Nucleus accumbens (tissue), 56 donors: ENCODE data around the gene SPAG8.

Experiments used
- DNase-seq, 56 donors: peaks; one replicate each; lab custom pipeline; 2025; lab: John Stamatoyannopoulos, UW

SPAG8 gene

DNA sequence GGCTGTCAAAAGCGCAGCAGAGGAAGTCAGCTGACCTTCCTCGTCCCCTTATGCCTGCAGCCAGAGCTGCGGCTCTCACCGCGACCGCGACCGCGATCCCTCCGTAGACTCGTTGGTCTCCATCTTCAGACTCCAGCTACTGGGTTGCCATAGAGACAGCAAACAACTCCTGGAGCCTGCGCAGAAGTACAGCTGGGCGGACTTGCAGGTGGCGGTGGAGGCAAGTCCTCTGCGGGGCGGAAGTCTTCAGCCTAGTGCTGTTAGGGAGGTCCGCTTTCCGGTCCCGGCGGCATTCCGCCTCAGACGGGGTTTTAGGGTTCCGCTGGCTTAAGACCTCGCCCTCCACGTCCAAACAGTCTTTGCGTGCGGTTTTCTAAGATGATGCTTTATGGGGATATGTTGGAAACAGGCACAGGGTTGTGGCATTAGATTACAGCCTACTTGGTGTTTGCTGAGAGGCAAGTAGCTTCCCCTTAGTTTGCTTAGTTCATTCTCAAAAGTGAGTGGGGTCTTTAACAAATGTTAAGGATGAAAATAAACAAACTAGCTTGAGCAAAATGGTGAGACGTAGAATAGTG lies at the start of gene SPAG8:
TSS of gene SPAG8 (minus strand) at position 238 of the 578 bp plus-strand sequence. CDS start at position 123, 115 bp downstream.
- peak; percentile 39 to 98 (median 90) for DNase-seq

DNA sequence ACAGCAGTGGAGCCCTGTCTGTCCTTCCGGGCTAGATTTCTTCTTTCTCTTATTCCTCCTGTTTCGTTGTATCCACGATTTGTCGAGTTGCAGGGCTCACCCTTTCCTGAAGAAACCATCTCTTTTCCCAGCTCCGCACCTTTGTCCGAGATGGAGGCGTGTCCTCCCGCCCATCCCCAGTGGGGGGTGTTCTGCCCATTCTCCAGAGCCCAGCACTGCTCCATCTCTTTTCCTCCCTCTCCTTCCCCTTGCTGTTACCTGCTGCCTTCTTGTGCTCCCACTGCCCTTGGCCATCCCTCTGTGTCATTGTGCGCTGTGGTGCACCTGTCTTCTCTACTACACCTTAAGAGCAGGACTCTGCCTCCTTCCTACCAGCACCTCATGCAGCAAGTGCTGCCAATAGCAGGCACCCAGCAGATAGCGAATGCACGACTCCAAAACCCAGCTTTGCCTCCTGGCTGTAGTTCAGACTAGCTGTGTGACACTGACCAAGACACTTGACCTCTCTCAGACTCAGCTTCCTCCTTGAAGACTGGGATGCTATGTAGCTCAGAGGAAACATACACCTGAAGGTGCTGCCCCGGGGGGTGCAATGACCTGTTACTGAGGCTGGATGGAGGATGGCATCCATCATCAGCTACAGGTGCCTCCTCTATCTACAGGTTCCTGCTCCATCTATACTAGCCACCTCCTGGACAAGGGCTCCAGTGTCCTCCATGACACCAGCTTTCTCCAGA lies 49.3 kb upstream of the SPAG8 start:
- DNase-seq = no peak

GRCh38 chr9:35859990-35860339 lies 47.9 kb upstream of the SPAG8 start:
- no peak for DNase-seq

DNA sequence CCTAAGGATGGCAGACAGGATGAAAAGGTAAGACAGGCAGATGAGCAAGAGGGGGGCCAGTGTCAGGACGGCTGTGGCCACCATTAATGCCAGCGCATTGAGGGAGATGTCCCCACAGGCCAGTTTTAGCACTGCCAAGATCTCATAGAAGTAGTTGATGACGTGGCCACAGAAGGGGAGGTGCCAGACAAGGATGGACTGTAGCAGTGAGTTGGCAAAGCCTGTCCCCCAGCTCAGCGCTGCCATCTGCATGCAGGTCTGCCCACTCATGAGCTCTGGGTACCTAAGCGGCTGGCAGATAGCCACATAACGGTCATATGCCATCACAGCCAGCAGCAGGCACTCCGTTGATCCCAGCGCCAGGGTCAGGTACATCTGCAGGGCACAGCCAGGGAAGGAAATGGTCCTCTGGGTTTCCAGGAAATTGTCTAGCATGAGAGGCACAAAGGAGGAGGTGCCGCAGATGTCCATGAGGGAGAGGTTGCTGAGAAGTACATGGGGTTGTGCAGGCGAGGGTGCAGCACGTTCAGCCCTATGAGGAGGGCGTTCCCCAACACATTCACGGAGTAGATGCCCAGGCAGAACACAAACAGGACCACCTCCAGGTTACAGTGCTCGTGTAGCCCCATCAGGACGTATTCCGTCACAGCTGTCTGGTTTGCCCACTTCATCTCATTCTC lies 47.4 kb upstream of the SPAG8 start:
- DNase-seq = no peak

DNA sequence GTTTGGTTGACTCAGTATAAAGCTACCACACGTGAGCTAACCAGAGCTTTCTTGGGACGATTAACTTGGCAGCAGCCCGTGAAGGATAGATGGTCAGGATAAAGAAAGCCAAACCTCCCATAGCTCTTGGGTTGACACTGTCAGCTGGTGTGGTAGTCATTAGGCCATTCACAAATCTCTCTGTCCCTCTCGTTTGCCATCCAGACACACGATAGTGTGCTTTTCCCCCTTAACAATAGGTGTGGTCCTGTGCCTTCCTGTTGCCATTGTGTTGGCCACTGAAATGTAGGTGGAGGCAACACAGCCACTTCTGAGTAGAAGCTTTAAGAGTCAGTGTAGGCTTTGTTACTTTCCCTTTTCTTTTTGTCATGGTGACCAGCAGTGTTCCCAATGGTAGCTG lies 46.4 kb upstream of the SPAG8 start:
- no peak for DNase-seq

DNA sequence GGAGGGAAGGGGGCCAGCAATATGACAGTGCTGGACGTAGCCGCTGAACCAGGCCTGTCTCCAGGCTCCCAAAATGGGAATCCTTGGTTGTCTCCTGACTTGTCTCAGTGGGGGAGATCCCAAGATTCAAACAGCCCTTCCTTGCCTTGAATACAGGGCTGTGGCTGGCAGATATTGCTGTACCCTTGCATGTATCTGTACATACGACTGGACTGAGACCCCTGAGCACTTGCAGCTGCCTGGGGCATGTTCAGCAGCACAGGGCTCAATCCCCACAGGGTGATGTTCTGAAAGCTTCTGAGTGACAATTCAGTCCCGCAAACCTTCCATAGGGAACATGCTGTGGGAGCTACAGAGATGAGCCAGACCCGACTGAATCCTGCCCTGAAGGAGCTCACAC lies 44.8 kb upstream of the SPAG8 start:
- DNase-seq = no peak

DNA sequence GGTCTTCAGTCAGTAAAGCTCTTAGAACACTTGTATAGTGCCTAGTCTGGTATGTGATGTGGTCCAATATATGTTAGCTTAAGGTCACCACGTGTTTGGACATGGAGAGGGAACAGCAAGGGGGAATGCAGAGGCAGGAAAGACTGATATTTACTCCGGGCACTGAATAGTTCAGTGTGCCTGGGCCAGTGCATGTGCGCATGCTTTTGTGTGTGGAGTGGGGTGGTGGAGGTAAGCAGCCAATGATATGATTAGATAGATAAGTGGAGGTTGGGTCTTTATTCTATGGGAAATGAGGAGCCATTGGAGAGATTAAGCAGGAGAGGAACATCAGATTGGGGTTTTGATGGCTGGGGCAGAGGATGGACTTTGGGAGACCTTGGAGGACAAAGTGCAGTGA lies 44.1 kb upstream of the SPAG8 start:
- no peak for DNase-seq

- DNase-seq = no peak
These were observed 42.2 kb upstream of the SPAG8 start for GRCh38 chr9:35854091-35854762.

GRCh38 chr9:35852876-35853865 lies 41.1 kb upstream of the SPAG8 start:
- no peak for DNase-seq

DNA sequence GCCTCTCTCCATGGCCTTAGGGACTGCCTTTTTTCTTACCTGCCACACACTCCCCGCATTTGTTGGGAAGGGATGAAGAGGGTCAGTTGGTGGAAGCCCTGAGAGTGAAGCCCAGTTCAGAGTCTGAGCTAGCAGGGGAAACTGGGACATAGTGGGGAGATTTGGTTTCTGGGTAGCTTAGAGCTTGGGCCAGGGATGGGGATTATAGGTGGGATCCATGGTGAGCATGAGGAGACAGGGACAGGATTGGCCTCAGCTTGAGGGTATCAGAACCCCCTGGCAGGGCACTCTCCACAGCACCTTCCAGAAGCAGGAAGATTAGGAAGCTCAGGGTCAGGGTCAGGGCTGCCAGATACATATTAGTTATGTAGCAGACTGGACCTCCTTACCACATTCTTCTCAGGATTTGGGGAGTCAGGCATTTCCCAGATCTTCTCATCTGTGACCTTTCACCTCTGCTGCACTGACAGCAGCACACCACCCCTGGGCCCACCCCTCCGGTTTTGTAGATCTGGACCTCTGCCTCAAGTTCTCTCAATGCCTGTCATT lies 40.3 kb upstream of the SPAG8 start:
- DNase-seq = no peak

- DNase-seq = peak in 22 of 56 donors; percentile 15 to 80 (median 36)
These were observed 35.9 kb upstream of the SPAG8 start for GRCh38 chr9:35847792-35848572.

GRCh38 chr9:35845824-35846771 lies 34.0 kb upstream of the SPAG8 start:
- no peak for DNase-seq

GRCh38 chr9:35844628-35845270 lies 32.7 kb upstream of the SPAG8 start:
- DNase-seq = peak in 2 of 56 donors; percentile 9 to 24

DNA sequence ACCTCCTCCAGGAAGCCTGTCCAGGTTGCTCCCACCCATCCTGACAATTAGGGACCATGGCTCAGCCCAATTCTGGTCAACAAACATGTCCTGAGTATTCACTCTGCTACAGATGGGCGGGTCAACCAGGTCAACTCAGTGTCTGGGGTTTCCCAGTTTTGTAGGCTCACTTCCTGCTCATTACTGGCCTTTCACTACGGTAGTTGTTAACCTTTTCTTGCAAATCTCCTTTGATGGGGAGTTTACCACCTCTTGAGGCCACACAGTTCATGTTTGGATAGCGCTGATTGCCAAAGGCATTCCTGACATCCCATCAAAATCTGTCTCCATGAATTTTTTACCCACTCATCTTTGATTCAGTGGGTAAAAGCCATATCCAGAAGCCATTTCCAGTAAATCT lies 30.7 kb upstream of the SPAG8 start:
- no peak for DNase-seq

DNA sequence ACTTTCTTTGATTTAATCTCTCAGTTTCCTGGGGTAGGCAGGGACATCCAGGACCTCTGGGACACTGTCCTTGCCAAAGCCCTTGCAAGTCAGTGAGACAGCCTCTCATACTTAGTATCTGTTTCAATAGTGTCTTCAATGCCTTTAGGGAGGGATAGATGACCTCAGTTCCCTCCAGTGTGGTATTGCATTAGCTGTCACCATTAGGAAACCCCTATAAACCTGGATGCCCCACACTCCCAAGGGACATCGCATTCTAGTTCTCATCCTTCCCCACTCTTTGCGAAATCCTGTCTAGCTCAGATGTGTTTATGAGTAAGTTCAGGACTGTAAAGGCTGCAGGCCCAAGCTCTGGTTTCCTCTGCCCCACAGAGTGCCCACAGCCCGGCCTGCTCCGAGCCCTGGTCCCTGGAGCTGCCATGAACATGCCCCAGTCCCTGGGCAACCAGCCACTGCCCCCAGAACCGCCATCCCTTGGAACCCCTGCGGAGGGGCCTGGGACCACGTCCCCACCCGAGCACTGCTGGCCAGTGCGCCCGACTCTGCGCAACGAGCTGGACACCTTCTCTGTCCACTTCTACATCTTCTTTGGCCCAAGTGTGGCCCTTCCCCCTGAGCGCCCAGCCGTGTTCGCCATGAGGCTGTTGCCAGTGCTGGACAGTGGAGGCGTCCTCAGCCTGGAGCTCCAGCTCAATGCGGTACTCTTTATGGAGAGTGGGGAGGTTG lies 30.1 kb upstream of the SPAG8 start:
- DNase-seq = no peak

GRCh38 chr9:35841645-35841900 lies 29.5 kb upstream of the SPAG8 start:
- no peak for DNase-seq
